PC-3 (cell line): ENCODE data around the gene ZNF146.

ENCODE experiments used
- EZH2 ChIP-seq: fragments of 300-600 bp; sonication (generic); IDR thresholded peaks from one replicate; pipeline ENCODE4 v1.6.1; 2017; ENCODE audit warnings: antibody characterized with exemption, mild to moderate bottlenecking, low read length; ENCODE audit not compliant: unreplicated experiment
- EZH2phosphoT487 ChIP-seq: fragments of 300-600 bp; sonication (generic); IDR thresholded peaks from 2 replicates; pipeline ENCODE4 v1.6.1; 2018; ENCODE audit warnings: mild to moderate bottlenecking, antibody characterized with exemption, low read length, borderline replicate concordance
- TF ChIP-seq, protein P1 (sequence below): fragments of 300-600 bp; sonication (generic); conservative IDR thresholded peaks from 2 replicates; pipeline ENCODE4 v1.5.1; 2017; ENCODE audit warnings: antibody characterized with exemption, low read depth, mild to moderate bottlenecking, low read length

DNA sequence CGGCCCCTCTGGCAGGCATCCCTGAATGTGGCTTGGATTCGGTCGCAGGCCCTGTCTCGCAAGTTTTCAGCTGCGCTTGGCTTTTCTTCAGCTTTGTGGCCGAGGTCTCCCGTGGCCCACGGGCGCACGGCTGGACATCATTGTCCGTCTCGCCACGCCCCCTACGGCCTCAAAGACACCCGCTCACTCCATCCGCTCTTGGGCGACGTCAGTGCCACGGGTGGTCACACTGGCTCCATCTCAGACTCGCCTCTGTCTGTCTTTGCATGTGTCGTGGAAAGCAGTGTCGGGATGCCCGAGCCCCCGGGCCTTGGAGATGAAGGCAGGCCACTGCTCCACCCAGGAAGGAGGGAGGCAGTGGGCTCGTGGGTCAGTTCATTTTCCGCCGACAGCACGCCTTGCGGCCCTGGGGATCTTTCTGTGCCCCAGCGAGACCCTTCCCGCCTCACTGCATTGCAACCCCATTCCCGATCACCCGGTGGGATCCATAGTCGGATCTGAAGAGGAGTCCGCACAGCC, 51.0 kb downstream of the ZNF146 start:
- TF ChIP-seq, protein P1, sequence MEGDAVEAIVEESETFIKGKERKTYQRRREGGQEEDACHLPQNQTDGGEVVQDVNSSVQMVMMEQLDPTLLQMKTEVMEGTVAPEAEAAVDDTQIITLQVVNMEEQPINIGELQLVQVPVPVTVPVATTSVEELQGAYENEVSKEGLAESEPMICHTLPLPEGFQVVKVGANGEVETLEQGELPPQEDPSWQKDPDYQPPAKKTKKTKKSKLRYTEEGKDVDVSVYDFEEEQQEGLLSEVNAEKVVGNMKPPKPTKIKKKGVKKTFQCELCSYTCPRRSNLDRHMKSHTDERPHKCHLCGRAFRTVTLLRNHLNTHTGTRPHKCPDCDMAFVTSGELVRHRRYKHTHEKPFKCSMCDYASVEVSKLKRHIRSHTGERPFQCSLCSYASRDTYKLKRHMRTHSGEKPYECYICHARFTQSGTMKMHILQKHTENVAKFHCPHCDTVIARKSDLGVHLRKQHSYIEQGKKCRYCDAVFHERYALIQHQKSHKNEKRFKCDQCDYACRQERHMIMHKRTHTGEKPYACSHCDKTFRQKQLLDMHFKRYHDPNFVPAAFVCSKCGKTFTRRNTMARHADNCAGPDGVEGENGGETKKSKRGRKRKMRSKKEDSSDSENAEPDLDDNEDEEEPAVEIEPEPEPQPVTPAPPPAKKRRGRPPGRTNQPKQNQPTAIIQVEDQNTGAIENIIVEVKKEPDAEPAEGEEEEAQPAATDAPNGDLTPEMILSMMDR = no peak
- TF ChIP-seq EZH2 (no peak), EZH2phosphoT487 (no peak)
